CD4-positive, alpha-beta T cell (primary cell): ENCODE measurements around the gene SOS2. TPM values are rescaled to one million over a fixed set of nuclear protein-coding genes. Genes with fewer than 3 reads are reported as not detected.

Experiments
- ATAC-seq: fragments of 200-7000 bp; cut with Tn5 transposase; one replicate; pipeline ENCODE4 v1.10.0; 2022; ENCODE audit warnings: mild to moderate bottlenecking; ENCODE audit not compliant: poor library complexity
- CTCF ChIA-PET: fragments of 350-600 bp; sonication (Branson Sonifier 250); formaldehyde crosslinking; loops from one replicate; lab custom pipeline; 2021; ENCODE audit warnings: antibody characterized with exemption, inconsistent platforms; lab: Charles Lee
- POLR2A ChIA-PET: fragments of 350-600 bp; sonication (Branson Sonifier 250); formaldehyde crosslinking; loops from one replicate; lab custom pipeline; 2021; ENCODE audit warnings: antibody characterized with exemption, inconsistent platforms; lab: Charles Lee
- DNase-seq, 14 experiments: peaks; one replicate each; pipeline ENCODE4 v3.0.0-alpha.2; 2013 to 2020; ENCODE audit warnings: mixed read lengths in 2 of 14
- H3K27ac ChIP-seq, 2 donors: one replicate each; pipeline versions ENCODE4 v1.5.1 to v1.7.0; 2013; ENCODE audit warnings: low read length in 2 of 2, low read depth in 1 of 2, mild to moderate bottlenecking in 1 of 2
- H3K27me3 ChIP-seq, 2 experiments: 1 replicate in 1 of 2; 2 replicates in 1 of 2; pipeline versions ENCODE4 v1.6.1 to v1.7.0; 2013; ENCODE audit warnings: low read length in 2 of 2, control low read depth in 1 of 2, mild to moderate bottlenecking in 1 of 2, moderate library complexity in 1 of 2; ENCODE audit not compliant: insufficient read depth in 2 of 2, control insufficient read depth in 1 of 2
- H3K36me3 ChIP-seq: one replicate; pipeline ENCODE4 v1.6.1; 2013; ENCODE audit warnings: low read length, control low read depth; ENCODE audit not compliant: insufficient read depth
- H3K4me1 ChIP-seq: one replicate; pipeline ENCODE4 v1.6.1; 2013; ENCODE audit warnings: low read length, control low read depth; ENCODE audit not compliant: insufficient read depth
- H3K4me3 ChIP-seq: one replicate; pipeline ENCODE4 v1.5.1; 2013; ENCODE audit warnings: mild to moderate bottlenecking, low read length, moderate library complexity
- H3K9me3 ChIP-seq, 2 experiments: 1 replicate in 1 of 2; 2 replicates in 1 of 2; pipeline versions ENCODE4 v1.6.1 to v1.7.0; 2013; ENCODE audit warnings: low read length in 2 of 2, mild to moderate bottlenecking in 2 of 2, control low read depth in 1 of 2, moderate library complexity in 1 of 2; ENCODE audit not compliant: control insufficient read depth in 1 of 2, insufficient read depth in 1 of 2
- H3K27ac Mint-ChIP-seq: one replicate; pipeline ENCODE4 v1.8.0; 2020; ENCODE audit warnings: mixed read lengths
- H3K27me3 Mint-ChIP-seq: one replicate; pipeline ENCODE4 v1.8.0; 2021; ENCODE audit warnings: mixed read lengths
- H3K36me3 Mint-ChIP-seq: one replicate; pipeline ENCODE4 v1.8.0; 2021; ENCODE audit warnings: low read depth, mixed read lengths
- H3K4me1 Mint-ChIP-seq: one replicate; pipeline ENCODE4 v1.8.0; 2021; ENCODE audit warnings: low read depth, mixed read lengths
- H3K4me3 Mint-ChIP-seq: one replicate; pipeline ENCODE4 v1.8.0; 2020; ENCODE audit warnings: mild to moderate bottlenecking, mixed read lengths
- H3K9me3 Mint-ChIP-seq: one replicate; pipeline ENCODE4 v1.8.0; 2020; ENCODE audit warnings: mixed read lengths
- CTCF ChIP-seq: fragments of 200-600 bp; IDR thresholded peaks from one replicate; pipeline ENCODE4 v1.8.0; 2022; ENCODE audit warnings: antibody characterized with exemption, mild to moderate bottlenecking
- intact Hi-C, 2 experiments: fragments of 100-400 bp; cut with DNase I in 1 of 2; cut with micrococcal nuclease in 1 of 2; formaldehyde crosslinking; loops; one replicate each; pipeline versions ENCODE4 v1.15.1 to v1.9.0; 2023 to 2025; cut with DNase I, micrococcal nuclease
- total RNA-seq, 174 experiments: library from RNA in 2 of 174; stranded (reverse) in 2 of 174; gene quantifications; one replicate each; pipeline ENCODE4 v1.2.3 and lab custom pipeline; 2021 to 2026

Gene SOS2
- total RNA-seq, 2 experiments from 2014 or later: 53.8 to 56.7 TPM

- CTCF ChIA-PET: interaction anchor here (2.3 kb wide), 1 partner anchor 245 kb away, joined by 10 read pairs; no protein-coding TSS in a partner anchor
- H3K36me3 ChIP-seq: peaks cover 55% of the 10 kb centered on the region
- no peaks in the 10 kb centered on the region for H3K9me3 ChIP-seq
- Mint-ChIP-seq H3K27me3 (no peaks in the 10 kb centered on the region), H3K9me3 (no peaks in the 10 kb centered on the region), H3K4me1 (peaks cover 32% of the 10 kb centered on the region), H3K36me3 (peaks cover 46% of the 10 kb centered on the region), H3K27ac (peak overlapping the region; percentile 5), H3K4me3 (no peak overlapping the region)
- H3K27me3 ChIP-seq: no peaks in the 10 kb centered on the region
- peaks cover 8% of the 10 kb centered on the region for H3K4me1 ChIP-seq
- H3K4me3 ChIP-seq: no peak overlapping the region
- intact Hi-C loops: loop anchor here in 1 of 2 experiments (5.0 kb wide), 1 partner anchor 66 kb away; no protein-coding TSS in a partner anchor
- no peak for DNase-seq
- ATAC-seq: no peak
- no peak overlapping the region for H3K27ac ChIP-seq
- TF ChIP-seq CTCF: no peak
- POLR2A ChIA-PET: interaction anchor here (0.6 to 1.0 kb wide), 5 partner anchors 104 to 474 kb away, joined by 3 to 5 read pairs (median 3); no protein-coding TSS in a partner anchor
Measured at GRCh38 chr14:50107850-50108249, 123.5 kb downstream of the SOS2 start.

GRCh38 chr14:50106178-50106577 is 125.2 kb downstream of the SOS2 start:
- DNase-seq (no peak), ATAC-seq (no peak)
- Histone ChIP-seq H3K4me3 (no peak overlapping the region), H3K27me3 (no peaks in the 10 kb centered on the region), H3K4me1 (peaks cover 10% of the 10 kb centered on the region), H3K36me3 (peaks cover 38% of the 10 kb centered on the region), H3K9me3 (no peaks in the 10 kb centered on the region), H3K27ac (no peak overlapping the region)
- TF ChIP-seq CTCF: no peak
- peaks cover 30% of the 10 kb centered on the region for H3K36me3 Mint-ChIP-seq
- intact Hi-C loops: loop anchor here in 1 of 2 experiments (5.0 kb wide), 1 partner anchor 64 kb away; no protein-coding TSS in a partner anchor
- POLR2A ChIA-PET: interaction anchor here (0.9 to 8.3 kb wide), 3 partner anchors 130 to 253 kb away, joined by 3 to 61 read pairs (median 3); partner anchors contain the start of gene NEMF
- CTCF ChIA-PET: interaction anchor here (2.3 kb wide), 1 partner anchor 244 kb away, joined by 10 read pairs; no protein-coding TSS in a partner anchor
- no peak overlapping the region for H3K4me3 Mint-ChIP-seq
- H3K27ac Mint-ChIP-seq: no peak overlapping the region
- no peaks in the 10 kb centered on the region for H3K27me3 Mint-ChIP-seq
- H3K4me1 Mint-ChIP-seq: peaks cover 30% of the 10 kb centered on the region
- no peaks in the 10 kb centered on the region for H3K9me3 Mint-ChIP-seq

GRCh38 chr14:50103558-50103957 is 127.8 kb downstream of the SOS2 start:
- Mint-ChIP-seq H3K9me3 (no peaks in the 10 kb centered on the region), H3K27me3 (no peaks in the 10 kb centered on the region), H3K27ac (peak overlapping the region; percentile 89), H3K4me1 (peaks cover 48% of the 10 kb centered on the region), H3K4me3 (peak overlapping the region; percentile 69), H3K36me3 (peaks cover 12% of the 10 kb centered on the region)
- Histone ChIP-seq H3K9me3 (no peaks in the 10 kb centered on the region), H3K4me1 (peaks cover 22% of the 10 kb centered on the region), H3K27ac (peak overlapping the region in 1 of 2 donors; percentile 33), H3K36me3 (peaks cover 17% of the 10 kb centered on the region), H3K27me3 (no peaks in the 10 kb centered on the region), H3K4me3 (no peak overlapping the region)
- ChIA-PET CTCF (interaction anchor here (1.2 to 2.4 kb wide), 7 partner anchors 41 to 251 kb away, joined by 4 to 10 read pairs (median 9); partner anchors contain the start of gene NEMF), POLR2A (interaction anchor here (1.2 to 8.3 kb wide), 11 partner anchors 7 to 241 kb away, joined by 4 to 61 read pairs (median 12); partner anchors contain the start of gene ARF6)
- intact Hi-C loops: loop anchor here in 1 of 2 experiments (2.0 kb wide), 2 partner anchors 37 to 101 kb away; no protein-coding TSS in a partner anchor
- ATAC-seq: no peak
- TF ChIP-seq CTCF: no peak
- DNase-seq: no peak
